Peyer's patch (tissue), 4 donors: Measurements from ENCODE around the gene MNS1.

Experiments
- CTCF ChIP-seq, 6 experiments: fragments of 450-650 bp in 4 of 6; fragments of 200-600 bp in 2 of 6; sonication (generic) in 1 of 6; IDR thresholded peaks; one replicate each; pipeline ENCODE4 v1.5.1; 2017 to 2019; ENCODE audit warnings: antibody characterized with exemption in 6 of 6, mild to moderate bottlenecking in 3 of 6, moderate library complexity in 1 of 6
- POLR2A ChIP-seq, 2 donors: fragments of 450-650 bp; IDR thresholded peaks; one replicate each; pipeline ENCODE4 v1.5.1; 2017; ENCODE audit warnings: antibody characterized with exemption in 2 of 2, mild to moderate bottlenecking in 2 of 2, moderate library complexity in 2 of 2

GRCh38 chr15:56473017-56473416, 8.1 kb upstream of the MNS1 start:
- TF ChIP-seq POLR2A (IDR thresholded peaks at IDR 0.05), result no peak
- TF ChIP-seq CTCF (IDR thresholded peaks at IDR 0.05), result no peak
